GM12878 (cell line): Measurements from ENCODE around the gene CTSW. TPM values are rescaled to one million over a fixed set of nuclear protein-coding genes. Genes with fewer than 3 reads are reported as not detected.
A peak's percentile ranks its signal among the peaks of the same experiment; 100 is the strongest.

Experiments used
- CBFB ChIP-seq: IDR thresholded peaks from 2 replicates; pipeline ENCODE4 v1.6.1; 2016; ENCODE audit warnings: antibody characterized with exemption, low read depth
- DPF2 ChIP-seq: fragments of 450-650 bp; IDR thresholded peaks from 2 replicates; pipeline ENCODE4 v1.6.1; 2017; ENCODE audit warnings: mild to moderate bottlenecking
- EGR1 ChIP-seq, 2 experiments: IDR thresholded peaks; 1 replicate in 1 of 2; 2 replicates in 1 of 2; pipeline ENCODE4 v1.6.1; 2011 to 2012; ENCODE audit warnings: low read depth in 2 of 2, low read length in 2 of 2, borderline replicate concordance in 1 of 2, mild to moderate bottlenecking in 1 of 2, moderate library complexity in 1 of 2
- GABPA ChIP-seq: IDR thresholded peaks from 2 replicates; pipeline ENCODE4 v1.6.1; 2014; ENCODE audit warnings: antibody characterized with exemption, low read depth, mild to moderate bottlenecking, inconsistent platforms
- GATAD2B ChIP-seq: fragments of 450-650 bp; conservative IDR thresholded peaks from 2 replicates; pipeline ENCODE4 v1.6.1; 2017; ENCODE audit warnings: low read depth, mild to moderate bottlenecking, moderate library complexity
- HDAC2 ChIP-seq: fragments of 200-600 bp; sonication (generic); IDR thresholded peaks from 2 replicates; pipeline ENCODE4 v1.6.1; 2017
- IKZF1 ChIP-seq: fragments of 450-650 bp; conservative IDR thresholded peaks from 2 replicates; pipeline ENCODE4 v1.6.1; 2017; ENCODE audit warnings: antibody characterized with exemption, mild to moderate bottlenecking
- JUND ChIP-seq: IDR thresholded peaks from 2 replicates; pipeline ENCODE4 v1.6.1; 2012; ENCODE audit warnings: low read depth, mild to moderate bottlenecking, low read length, improper control_type of control experiment, moderate library complexity
- KLF5 ChIP-seq: fragments of 450-650 bp; IDR thresholded peaks from 2 replicates; pipeline ENCODE4 v1.6.1; 2014; ENCODE audit warnings: mild to moderate bottlenecking; ENCODE audit not compliant: partially characterized antibody
- LARP7 ChIP-seq: fragments of 450-650 bp; IDR thresholded peaks from 2 replicates; pipeline ENCODE4 v1.6.1; 2017; ENCODE audit warnings: mild to moderate bottlenecking
- MTA2 ChIP-seq: fragments of 450-650 bp; IDR thresholded peaks from 2 replicates; pipeline ENCODE4 v1.6.1; 2016; ENCODE audit warnings: low read depth, mild to moderate bottlenecking, moderate library complexity
- MYC ChIP-seq: IDR thresholded peaks from 2 replicates; pipeline ENCODE4 v1.6.1; 2011; ENCODE audit warnings: mild to moderate bottlenecking, low read length, moderate library complexity, inconsistent platforms; ENCODE audit not compliant: insufficient read depth, insufficient replicate concordance, insufficient read length, severe bottlenecking
- POU2F2 ChIP-seq: IDR thresholded peaks from 3 replicates; pipeline ENCODE4 v1.6.1; 2011; ENCODE audit warnings: low read depth, mild to moderate bottlenecking, low read length, borderline replicate concordance
- SMAD5 ChIP-seq: IDR thresholded peaks from 2 replicates; pipeline ENCODE4 v1.6.1; 2016; ENCODE audit warnings: antibody characterized with exemption, low read depth
- SREBF1 ChIP-seq: IDR thresholded peaks from 2 replicates; pipeline ENCODE4 v1.6.1; 2012; ENCODE audit warnings: mild to moderate bottlenecking, low read length
- SREBF2 ChIP-seq: IDR thresholded peaks from 2 replicates; pipeline ENCODE4 v1.6.1; 2012; ENCODE audit warnings: mild to moderate bottlenecking, low read length
- STAT1 ChIP-seq: fragments of 450-650 bp; conservative IDR thresholded peaks from 2 replicates; pipeline ENCODE4 v1.6.1; 2014; ENCODE audit warnings: antibody characterized with exemption, mild to moderate bottlenecking
- TBL1XR1 ChIP-seq: IDR thresholded peaks from 2 replicates; pipeline ENCODE4 v1.6.1; 2012; ENCODE audit warnings: low read depth, low read length, improper control_type of control experiment
- TCF3 ChIP-seq: IDR thresholded peaks from 2 replicates; pipeline ENCODE4 v1.6.1; 2012; ENCODE audit warnings: low read depth, mild to moderate bottlenecking, low read length, borderline replicate concordance; ENCODE audit not compliant: insufficient read depth
- ZNF384 ChIP-seq: IDR thresholded peaks from 2 replicates; pipeline ENCODE4 v1.6.1; 2012; ENCODE audit warnings: low read depth, mild to moderate bottlenecking, low read length, improper control_type of control experiment, borderline replicate concordance
- ZZZ3 ChIP-seq: IDR thresholded peaks from 2 replicates; pipeline ENCODE4 v1.6.1; 2011; ENCODE audit warnings: low read depth; ENCODE audit not compliant: control insufficient read depth, insufficient read length
- polyA plus RNA-seq, 11 experiments: library from polyadenylated mRNA; depleted of rRNA in 4 of 11; unstranded in 6 of 11; stranded (reverse) in 5 of 11; fragments of >200 nt; fragmentation: Nextera tagmentation in 4 of 11; fragmentation: Illumina TruSeq in 1 of 11; extraction: Ambion mirVana in 4 of 11; extraction: Trizol in 1 of 11; gene quantifications; 1 replicate in 1 of 11; 2 replicates in 10 of 11; pipeline versions ENCODE4 v1.2.1 to v1.2.3, GENCODE V29; 2011 to 2016; ENCODE audit warnings: inconsistent platforms in 2 of 11, missing spikeins in 2 of 11, low read depth in 1 of 11
- total RNA-seq, 4 experiments: library from RNA; depleted of rRNA in 3 of 4; stranded (reverse); fragments of >200 nt in 3 of 4; fragmentation: Illumina TruSeq in 1 of 4; extraction: Trizol in 1 of 4; gene quantifications; 2 replicates each; pipeline versions ENCODE4 v1.2.1 to v1.2.3, GENCODE V29; 2013 to 2021
- TF ChIP-seq, protein P1 (sequence below): fragments of 450-650 bp; IDR thresholded peaks from 2 replicates; pipeline ENCODE4 v1.6.1; 2018; ENCODE audit warnings: mild to moderate bottlenecking, low read depth, moderate library complexity; ENCODE audit not compliant: partially characterized antibody
- TF ChIP-seq, protein P2 (sequence below): fragments of 450-650 bp; conservative IDR thresholded peaks from 2 replicates; pipeline ENCODE4 v1.6.1; 2017; ENCODE audit warnings: mild to moderate bottlenecking, moderate library complexity
- TF ChIP-seq, protein P3 (sequence below): fragments of 450-650 bp; IDR thresholded peaks from 2 replicates; pipeline ENCODE4 v1.6.1; 2016; ENCODE audit warnings: mild to moderate bottlenecking
- TF ChIP-seq, protein P4 (sequence below): IDR thresholded peaks from 2 replicates; pipeline ENCODE4 v1.6.1; 2011; ENCODE audit warnings: low read depth, mild to moderate bottlenecking, low read length, moderate library complexity, borderline replicate concordance; ENCODE audit errors: extremely low read depth
- TF ChIP-seq, protein P5 (sequence below): IDR thresholded peaks from 2 replicates; pipeline ENCODE4 v1.6.1; 2012; ENCODE audit warnings: low read depth, low read length, improper control_type of control experiment

CTSW gene
- total and polyA plus RNA-seq, 10 of the 15 experiments (the other 5 are each of a cell fraction or from before 2014, with no cell fraction given), result 0.53 to 12.0 (median 1.7) TPM

DNA sequence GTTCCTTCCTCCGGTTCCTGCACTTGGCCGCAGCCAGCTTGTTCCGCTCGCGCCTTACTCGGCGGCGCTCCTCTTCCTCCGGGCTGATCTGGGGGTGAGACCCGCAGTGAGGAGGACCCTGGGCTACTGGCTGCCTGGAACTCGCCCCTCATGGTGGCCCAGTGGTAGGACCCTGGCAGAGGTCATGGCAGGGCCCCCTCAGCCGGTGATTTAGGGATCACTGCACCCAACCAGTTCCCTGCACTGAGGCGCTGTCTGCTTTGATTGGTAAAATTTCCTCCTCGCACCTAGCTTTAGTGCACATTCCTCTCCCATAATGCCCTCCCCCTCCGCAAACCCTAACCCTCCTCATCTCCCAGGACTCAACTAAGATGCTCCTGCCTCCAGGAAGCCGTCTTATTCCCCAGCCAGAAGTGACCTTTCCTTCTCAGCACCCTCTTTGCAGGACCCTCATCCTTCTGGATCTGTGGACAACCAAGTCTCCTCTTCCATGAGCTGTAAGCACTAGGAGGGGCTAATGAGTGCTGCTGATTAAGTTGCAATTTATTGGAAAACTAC, 14.5 kb downstream of the CTSW start (continued):
- TF ChIP-seq, protein P1, sequence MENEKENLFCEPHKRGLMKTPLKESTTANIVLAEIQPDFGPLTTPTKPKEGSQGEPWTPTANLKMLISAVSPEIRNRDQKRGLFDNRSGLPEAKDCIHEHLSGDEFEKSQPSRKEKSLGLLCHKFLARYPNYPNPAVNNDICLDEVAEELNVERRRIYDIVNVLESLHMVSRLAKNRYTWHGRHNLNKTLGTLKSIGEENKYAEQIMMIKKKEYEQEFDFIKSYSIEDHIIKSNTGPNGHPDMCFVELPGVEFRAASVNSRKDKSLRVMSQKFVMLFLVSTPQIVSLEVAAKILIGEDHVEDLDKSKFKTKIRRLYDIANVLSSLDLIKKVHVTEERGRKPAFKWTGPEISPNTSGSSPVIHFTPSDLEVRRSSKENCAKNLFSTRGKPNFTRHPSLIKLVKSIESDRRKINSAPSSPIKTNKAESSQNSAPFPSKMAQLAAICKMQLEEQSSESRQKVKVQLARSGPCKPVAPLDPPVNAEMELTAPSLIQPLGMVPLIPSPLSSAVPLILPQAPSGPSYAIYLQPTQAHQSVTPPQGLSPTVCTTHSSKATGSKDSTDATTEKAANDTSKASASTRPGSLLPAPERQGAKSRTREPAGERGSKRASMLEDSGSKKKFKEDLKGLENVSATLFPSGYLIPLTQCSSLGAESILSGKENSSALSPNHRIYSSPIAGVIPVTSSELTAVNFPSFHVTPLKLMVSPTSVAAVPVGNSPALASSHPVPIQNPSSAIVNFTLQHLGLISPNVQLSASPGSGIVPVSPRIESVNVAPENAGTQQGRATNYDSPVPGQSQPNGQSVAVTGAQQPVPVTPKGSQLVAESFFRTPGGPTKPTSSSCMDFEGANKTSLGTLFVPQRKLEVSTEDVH, result no peak
- no peak for TF ChIP-seq MYC
- no peak for TF ChIP-seq JUND
- TF ChIP-seq IKZF1, result peak; percentile 66
- no peak for TF ChIP-seq SMAD5
- no peak for TF ChIP-seq ZNF384
- 0 out of 2 replicates have a peak, but pooled peaks have one; percentile 25 for TF ChIP-seq LARP7
- no peak for TF ChIP-seq ZZZ3
- 0 out of 2 replicates have a peak, but pooled peaks have one; percentile 50 for TF ChIP-seq TCF3
- no peak for TF ChIP-seq POU2F2
- no peak; the same call in 1 of the 2 replicates for TF ChIP-seq CBFB
- TF ChIP-seq, protein P2, sequence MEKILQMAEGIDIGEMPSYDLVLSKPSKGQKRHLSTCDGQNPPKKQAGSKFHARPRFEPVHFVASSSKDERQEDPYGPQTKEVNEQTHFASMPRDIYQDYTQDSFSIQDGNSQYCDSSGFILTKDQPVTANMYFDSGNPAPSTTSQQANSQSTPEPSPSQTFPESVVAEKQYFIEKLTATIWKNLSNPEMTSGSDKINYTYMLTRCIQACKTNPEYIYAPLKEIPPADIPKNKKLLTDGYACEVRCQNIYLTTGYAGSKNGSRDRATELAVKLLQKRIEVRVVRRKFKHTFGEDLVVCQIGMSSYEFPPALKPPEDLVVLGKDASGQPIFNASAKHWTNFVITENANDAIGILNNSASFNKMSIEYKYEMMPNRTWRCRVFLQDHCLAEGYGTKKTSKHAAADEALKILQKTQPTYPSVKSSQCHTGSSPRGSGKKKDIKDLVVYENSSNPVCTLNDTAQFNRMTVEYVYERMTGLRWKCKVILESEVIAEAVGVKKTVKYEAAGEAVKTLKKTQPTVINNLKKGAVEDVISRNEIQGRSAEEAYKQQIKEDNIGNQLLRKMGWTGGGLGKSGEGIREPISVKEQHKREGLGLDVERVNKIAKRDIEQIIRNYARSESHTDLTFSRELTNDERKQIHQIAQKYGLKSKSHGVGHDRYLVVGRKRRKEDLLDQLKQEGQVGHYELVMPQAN, result no peak; the same call in 1 of the 2 replicates
- TF ChIP-seq SREBF2, result no peak
- TF ChIP-seq, protein P3, sequence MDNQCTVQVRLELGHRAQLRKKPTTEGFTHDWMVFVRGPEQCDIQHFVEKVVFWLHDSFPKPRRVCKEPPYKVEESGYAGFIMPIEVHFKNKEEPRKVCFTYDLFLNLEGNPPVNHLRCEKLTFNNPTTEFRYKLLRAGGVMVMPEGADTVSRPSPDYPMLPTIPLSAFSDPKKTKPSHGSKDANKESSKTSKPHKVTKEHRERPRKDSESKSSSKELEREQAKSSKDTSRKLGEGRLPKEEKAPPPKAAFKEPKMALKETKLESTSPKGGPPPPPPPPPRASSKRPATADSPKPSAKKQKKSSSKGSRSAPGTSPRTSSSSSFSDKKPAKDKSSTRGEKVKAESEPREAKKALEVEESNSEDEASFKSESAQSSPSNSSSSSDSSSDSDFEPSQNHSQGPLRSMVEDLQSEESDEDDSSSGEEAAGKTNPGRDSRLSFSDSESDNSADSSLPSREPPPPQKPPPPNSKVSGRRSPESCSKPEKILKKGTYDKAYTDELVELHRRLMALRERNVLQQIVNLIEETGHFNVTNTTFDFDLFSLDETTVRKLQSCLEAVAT, result no peak
- 0 out of 2 replicates have a peak, but pooled peaks have one; percentile 37 for TF ChIP-seq GATAD2B
- no peak for TF ChIP-seq DPF2
- TF ChIP-seq SREBF1, result no peak
- no peak for TF ChIP-seq TBL1XR1
- no peak for TF ChIP-seq GABPA
- TF ChIP-seq STAT1, result no peak
- no peak for TF ChIP-seq HDAC2
- TF ChIP-seq MTA2, result no peak
- TF ChIP-seq, protein P4, sequence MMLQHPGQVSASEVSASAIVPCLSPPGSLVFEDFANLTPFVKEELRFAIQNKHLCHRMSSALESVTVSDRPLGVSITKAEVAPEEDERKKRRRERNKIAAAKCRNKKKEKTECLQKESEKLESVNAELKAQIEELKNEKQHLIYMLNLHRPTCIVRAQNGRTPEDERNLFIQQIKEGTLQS, result no peak
- TF ChIP-seq, protein P5, sequence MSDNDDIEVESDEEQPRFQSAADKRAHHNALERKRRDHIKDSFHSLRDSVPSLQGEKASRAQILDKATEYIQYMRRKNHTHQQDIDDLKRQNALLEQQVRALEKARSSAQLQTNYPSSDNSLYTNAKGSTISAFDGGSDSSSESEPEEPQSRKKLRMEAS, result no peak
- no peak for TF ChIP-seq KLF5
- no peak for TF ChIP-seq EGR1 (IDR thresholded peaks at IDR 0.05; ENCODE audit: borderline replicate concordance in 1 of 2, low read depth in 2 of 2, low read length in 2 of 2)
